Upper lobe of left lung (tissue), 4 donors: ENCODE measurements around the gene NTN1.

ENCODE experiments used
- EP300 ChIP-seq, 4 donors: sonication (generic); formaldehyde crosslinking; IDR thresholded peaks; one replicate each; pipeline ENCODE4 v1.5.1; 2017; ENCODE audit warnings: antibody characterized with exemption in 4 of 4, control low read depth in 2 of 4
- POLR2A ChIP-seq, 4 donors: fragments of 450-650 bp; IDR thresholded peaks; one replicate each; pipeline ENCODE4 v1.5.1; 2016 to 2017; ENCODE audit warnings: antibody characterized with exemption in 4 of 4, mild to moderate bottlenecking in 2 of 4
- POLR2AphosphoS5 ChIP-seq, 2 donors: sonication (generic); formaldehyde crosslinking; IDR thresholded peaks; one replicate each; pipeline ENCODE4 v1.5.1; 2017; ENCODE audit warnings: antibody characterized with exemption in 2 of 2
- TF ChIP-seq, protein P1 (sequence below), 6 experiments: fragments of 450-650 bp in 4 of 6; fragments of 200-600 bp in 2 of 6; sonication (generic) in 2 of 6; IDR thresholded peaks; one replicate each; pipeline ENCODE4 v1.5.1; 2016 to 2019; ENCODE audit warnings: antibody characterized with exemption in 6 of 6

- no peak for TF ChIP-seq POLR2A (IDR thresholded peaks at IDR 0.05)
- TF ChIP-seq, protein P1, sequence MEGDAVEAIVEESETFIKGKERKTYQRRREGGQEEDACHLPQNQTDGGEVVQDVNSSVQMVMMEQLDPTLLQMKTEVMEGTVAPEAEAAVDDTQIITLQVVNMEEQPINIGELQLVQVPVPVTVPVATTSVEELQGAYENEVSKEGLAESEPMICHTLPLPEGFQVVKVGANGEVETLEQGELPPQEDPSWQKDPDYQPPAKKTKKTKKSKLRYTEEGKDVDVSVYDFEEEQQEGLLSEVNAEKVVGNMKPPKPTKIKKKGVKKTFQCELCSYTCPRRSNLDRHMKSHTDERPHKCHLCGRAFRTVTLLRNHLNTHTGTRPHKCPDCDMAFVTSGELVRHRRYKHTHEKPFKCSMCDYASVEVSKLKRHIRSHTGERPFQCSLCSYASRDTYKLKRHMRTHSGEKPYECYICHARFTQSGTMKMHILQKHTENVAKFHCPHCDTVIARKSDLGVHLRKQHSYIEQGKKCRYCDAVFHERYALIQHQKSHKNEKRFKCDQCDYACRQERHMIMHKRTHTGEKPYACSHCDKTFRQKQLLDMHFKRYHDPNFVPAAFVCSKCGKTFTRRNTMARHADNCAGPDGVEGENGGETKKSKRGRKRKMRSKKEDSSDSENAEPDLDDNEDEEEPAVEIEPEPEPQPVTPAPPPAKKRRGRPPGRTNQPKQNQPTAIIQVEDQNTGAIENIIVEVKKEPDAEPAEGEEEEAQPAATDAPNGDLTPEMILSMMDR (IDR thresholded peaks at IDR 0.05), result no peak
- no peak for TF ChIP-seq EP300 (IDR thresholded peaks at IDR 0.05)
- TF ChIP-seq POLR2AphosphoS5 (IDR thresholded peaks at IDR 0.05), result no peak
These were observed 194.2 kb downstream of the NTN1 start for GRCh38 chr17:9215465-9215864.
